Measurements from ENCODE around the gene HPCAL1. TPM values are rescaled to one million over a fixed set of nuclear protein-coding genes. Genes with fewer than 3 reads are reported as not detected.

HPCAL1 gene
- total and polyA plus RNA-seq, 4 donors = 122 to 147 (median 136) TPM

- Histone ChIP-seq H3K4me1 (ENCODE audit: control insufficient read depth in 5 of 5, insufficient read depth in 5 of 5, low read length in 5 of 5) (no peaks in the 10 kb centered on the region), H3K27me3 (ENCODE audit: control insufficient read depth in 3 of 3, insufficient read depth in 3 of 3, low read length in 2 of 3) (no peaks in the 10 kb centered on the region), H3K9me3 (ENCODE audit: control insufficient read depth in 4 of 4, insufficient read depth in 3 of 4, low read length in 3 of 4) (no peaks in the 10 kb centered on the region), H3K36me3 (ENCODE audit: control insufficient read depth in 4 of 4, insufficient read depth in 4 of 4, low read length in 4 of 4) (no peaks in the 10 kb centered on the region), H3K9ac (ENCODE audit: insufficient read depth in 1 of 2, low read length in 2 of 2) (no peak overlapping the region), H3K27ac (ENCODE audit: low read depth in 1 of 2, low read length in 1 of 2) (no peak overlapping the region), H3K4me3 (no peak overlapping the region)
- WGBS, 2 donors = 84 to 89% methylated on average over 5 of the region's 5 CpGs
- no peak for TF ChIP-seq CTCF (IDR thresholded peaks at IDR 0.05; ENCODE audit: control extremely low read depth, extremely low read depth)
- ATAC-seq (ENCODE audit: insufficient read depth, low FRiP score) = no peak
- no peak for DNase-seq
Observed at GRCh38 chr2:10465910-10466309, 163.2 kb downstream of the HPCAL1 start.

GRCh38 chr2:10466801-10467200, 164.1 kb downstream of the HPCAL1 start:
- TF ChIP-seq CTCF (IDR thresholded peaks at IDR 0.05; ENCODE audit: control extremely low read depth, extremely low read depth) = no peak
- ATAC-seq (ENCODE audit: insufficient read depth, low FRiP score) (no peak), DNase-seq (no peak)
- H3K27ac ChIP-seq (ENCODE audit: low read depth in 1 of 2, low read length in 1 of 2) = no peak overlapping the region
- H3K36me3 ChIP-seq (ENCODE audit: control insufficient read depth in 4 of 4, insufficient read depth in 4 of 4, low read length in 4 of 4) = no peaks in the 10 kb centered on the region
- 85 to 86% methylated on average over 11 of the region's 11 CpGs for WGBS, 2 donors
- H3K27me3 ChIP-seq (ENCODE audit: control insufficient read depth in 3 of 3, insufficient read depth in 3 of 3, low read length in 2 of 3) = no peaks in the 10 kb centered on the region
- H3K9me3 ChIP-seq (ENCODE audit: control insufficient read depth in 4 of 4, insufficient read depth in 3 of 4, low read length in 3 of 4) = no peaks in the 10 kb centered on the region
- no peaks in the 10 kb centered on the region for H3K4me1 ChIP-seq (ENCODE audit: control insufficient read depth in 5 of 5, insufficient read depth in 5 of 5, low read length in 5 of 5)
- no peak overlapping the region for H3K9ac ChIP-seq (ENCODE audit: insufficient read depth in 1 of 2, low read length in 2 of 2)
- H3K4me3 ChIP-seq = no peak overlapping the region

- Histone ChIP-seq H3K9me3 (ENCODE audit: control insufficient read depth in 4 of 4, insufficient read depth in 3 of 4, low read length in 3 of 4) (no peaks in the 10 kb centered on the region), H3K9ac (ENCODE audit: insufficient read depth in 1 of 2, low read length in 2 of 2) (no peak overlapping the region), H3K27ac (ENCODE audit: low read depth in 1 of 2, low read length in 1 of 2) (no peak overlapping the region), H3K4me3 (no peak overlapping the region), H3K36me3 (ENCODE audit: control insufficient read depth in 4 of 4, insufficient read depth in 4 of 4, low read length in 4 of 4) (no peaks in the 10 kb centered on the region), H3K4me1 (ENCODE audit: control insufficient read depth in 5 of 5, insufficient read depth in 5 of 5, low read length in 5 of 5) (no peaks in the 10 kb centered on the region), H3K27me3 (ENCODE audit: control insufficient read depth in 3 of 3, insufficient read depth in 3 of 3, low read length in 2 of 3) (no peaks in the 10 kb centered on the region)
- ATAC-seq (ENCODE audit: insufficient read depth, low FRiP score) = no peak
- WGBS, 2 donors = 78 to 88% methylated on average over 15 of the region's 15 CpGs
- no peak for DNase-seq
- TF ChIP-seq CTCF (IDR thresholded peaks at IDR 0.05; ENCODE audit: control extremely low read depth, extremely low read depth) = no peak
Observed at GRCh38 chr2:10467401-10467800, 164.7 kb downstream of the HPCAL1 start.

GRCh38 chr2:10469301-10469700, 166.6 kb downstream of the HPCAL1 start:
- no peak for TF ChIP-seq CTCF (IDR thresholded peaks at IDR 0.05; ENCODE audit: control extremely low read depth, extremely low read depth)
- H3K36me3 ChIP-seq (ENCODE audit: control insufficient read depth in 4 of 4, insufficient read depth in 4 of 4, low read length in 4 of 4) = no peaks in the 10 kb centered on the region
- DNase-seq = no peak
- no peaks in the 10 kb centered on the region for H3K9me3 ChIP-seq (ENCODE audit: control insufficient read depth in 4 of 4, insufficient read depth in 3 of 4, low read length in 3 of 4)
- no peaks in the 10 kb centered on the region for H3K4me1 ChIP-seq (ENCODE audit: control insufficient read depth in 5 of 5, insufficient read depth in 5 of 5, low read length in 5 of 5)
- H3K9ac ChIP-seq (ENCODE audit: insufficient read depth in 1 of 2, low read length in 2 of 2) = no peak overlapping the region
- no peak overlapping the region for H3K27ac ChIP-seq (ENCODE audit: low read depth in 1 of 2, low read length in 1 of 2)
- ATAC-seq (ENCODE audit: insufficient read depth, low FRiP score) = no peak
- no peak overlapping the region for H3K4me3 ChIP-seq
- WGBS, 2 donors = 91 to 95% methylated on average over 4 of the region's 4 CpGs
- no peaks in the 10 kb centered on the region for H3K27me3 ChIP-seq (ENCODE audit: control insufficient read depth in 3 of 3, insufficient read depth in 3 of 3, low read length in 2 of 3)
